ENCODE results near the gene APOL3.

DNA sequence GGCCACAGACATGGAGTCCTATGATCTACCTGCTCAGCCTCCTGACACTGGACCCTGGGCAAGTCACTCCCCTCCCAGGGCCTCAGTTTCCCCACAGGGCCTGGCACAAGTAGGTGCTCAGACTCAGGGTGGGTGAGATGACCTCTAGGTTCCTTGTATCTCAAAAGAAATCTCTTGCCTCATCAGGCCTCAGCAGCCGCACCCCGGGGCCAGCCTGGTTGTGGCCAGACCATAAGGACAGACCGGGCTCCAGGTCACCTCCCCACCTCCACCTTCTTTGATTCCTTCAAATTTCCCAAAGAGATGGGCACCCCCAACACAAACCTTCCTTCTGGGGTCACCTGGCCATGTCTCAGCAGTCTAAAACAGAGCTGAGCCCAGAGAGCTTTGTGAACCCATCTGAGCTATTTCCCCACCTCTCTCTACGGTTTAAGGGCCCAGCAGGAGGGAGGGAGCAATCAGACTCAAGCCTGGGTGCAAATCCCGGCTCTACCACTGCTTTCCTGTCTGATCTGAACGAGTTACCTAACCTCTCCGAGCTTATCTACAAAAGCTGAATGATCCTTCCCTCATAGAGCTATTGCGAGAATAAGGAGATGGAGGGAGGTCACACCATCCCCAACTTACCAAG is 43.6 kb upstream of the APOL3 start:
- TF ChIP-seq POLR2A (IDR thresholded peaks at IDR 0.05; ENCODE audit: low read length) = no peak
- TF ChIP-seq GATA1 (IDR thresholded peaks at IDR 0.05; ENCODE audit: low read depth, low read length) = no peak
